Spleen (tissue), 11 donors: ENCODE measurements around the gene TRABD. TPM values are rescaled to one million over a fixed set of nuclear protein-coding genes. Genes with fewer than 3 reads are reported as not detected.
A peak's percentile ranks its signal among the peaks of the same experiment; 100 is the strongest.

Experiments used
- DNase-seq: peaks from one replicate; pipeline ENCODE4 v3.0.0-alpha.2; 2020
- H3K27ac ChIP-seq, 8 donors: fragments of 200-600 bp; sonication (generic) in 7 of 8; 1 replicate in 4 of 8; 2 replicates in 4 of 8; pipeline versions ENCODE4 v1.5.0 to v1.8.0; 2016 to 2021; ENCODE audit warnings: inconsistent platforms in 4 of 8, mild to moderate bottlenecking in 4 of 8, moderate library complexity in 1 of 8
- H3K27me3 ChIP-seq, 7 donors: fragments of 200-600 bp; sonication (generic) in 6 of 7; replicated peaks in 1 of 7; 1 replicate in 4 of 7; 2 replicates in 3 of 7; pipeline versions ENCODE4 v1.5.0 to v1.8.0; 2016 to 2021; ENCODE audit warnings: inconsistent platforms in 3 of 7, mild to moderate bottlenecking in 1 of 7
- H3K36me3 ChIP-seq, 6 donors: fragments of 200-600 bp; sonication (generic) in 5 of 6; 1 replicate in 4 of 6; 2 replicates in 2 of 6; pipeline versions ENCODE4 v1.5.0 to v1.8.0; 2016 to 2021; ENCODE audit warnings: inconsistent platforms in 2 of 6
- H3K4me1 ChIP-seq, 6 donors: fragments of 200-600 bp; sonication (generic) in 5 of 6; 1 replicate in 3 of 6; 2 replicates in 3 of 6; pipeline versions ENCODE4 v1.5.0 to v1.8.0; 2016 to 2021; ENCODE audit warnings: inconsistent platforms in 3 of 6
- H3K4me3 ChIP-seq, 8 donors: fragments of 200-600 bp; sonication (generic) in 7 of 8; 1 replicate in 4 of 8; 2 replicates in 4 of 8; pipeline versions ENCODE4 v1.5.0 to v1.8.0; 2016 to 2021; ENCODE audit warnings: inconsistent platforms in 4 of 8, mild to moderate bottlenecking in 4 of 8, moderate library complexity in 2 of 8
- H3K9me3 ChIP-seq, 8 donors: fragments of 200-600 bp; sonication (generic) in 7 of 8; 1 replicate in 4 of 8; 2 replicates in 4 of 8; pipeline versions ENCODE4 v1.5.0 to v1.8.0; 2016 to 2021; ENCODE audit warnings: inconsistent platforms in 4 of 8
- CTCF ChIP-seq, 11 experiments: fragments of 200-600 bp in 7 of 11; fragments of 450-650 bp in 4 of 11; sonication (generic) in 4 of 11; IDR thresholded peaks in 8 of 11; conservative IDR thresholded peaks in 3 of 11; 1 replicate in 7 of 11; 2 replicates in 4 of 11; pipeline versions ENCODE4 v1.4.0 to v1.8.0; 2016 to 2021; ENCODE audit warnings: antibody characterized with exemption in 11 of 11, inconsistent platforms in 4 of 11, mild to moderate bottlenecking in 1 of 11
- POLR2A ChIP-seq, 3 donors: fragments of 450-650 bp; IDR thresholded peaks; one replicate each; pipeline ENCODE4 v1.5.1; 2017; ENCODE audit warnings: antibody characterized with exemption in 3 of 3, mild to moderate bottlenecking in 1 of 3
- POLR2AphosphoS5 ChIP-seq, 3 donors: sonication (generic); formaldehyde crosslinking; IDR thresholded peaks; one replicate each; pipeline ENCODE4 v1.5.1; 2017; ENCODE audit warnings: antibody characterized with exemption in 3 of 3
- WGBS, 5 donors: extraction: QIAGEN DNeasy Blood & Tissue Kit in 3 of 5; methylation state at CpG; one replicate each; pipeline versions ENCODE4 v1.1.5 to v1.1.7; 2013 to 2018; 5-methylcytosine and 5-hydroxymethylcytosine counted together
- intact Hi-C: fragments of 100-400 bp; cut with DNase I; formaldehyde crosslinking; loops from one replicate; pipeline ENCODE4 v1.15.0; 2023; ENCODE audit warnings: low total_unique reads
- polyA plus RNA-seq, 3 donors: library from polyadenylated mRNA; stranded (reverse); fragments of 200-250 nt; gene quantifications; one replicate each; pipeline ENCODE4 v1.2.1, GENCODE V29; 2013
- total RNA-seq, 7 donors: library from RNA; depleted of rRNA in 3 of 7; stranded (reverse); fragments of >200 nt in 3 of 7; fragmentation: NEBNext Ultra II Directional in 4 of 7; extraction: Animal tissue kit (Norgen Biotek cat#: 25700) in 4 of 7; gene quantifications; one replicate each; pipeline versions ENCODE4 v1.1.0 to v1.2.1, GENCODE V29; 2016 to 2021
- donor health status: healthy with polysubstance abuse.
- donor health status: DM: no; HTN: no; CAD: no; lungs with moderate emphysema.
- donor health status: DM: no; HTN: no; CAD: no.
- donor health status: Bipolar disorder and iron deficiency.
- donor health status: healthy.
- donor health status: DM: no; HTN: no; CAD: no.
- donor health status: DM: yes; HTN: yes; CAD: no.

The TRABD gene
- total and polyA plus RNA-seq, 10 donors: 43.3 to 85.8 (median 60.0) TPM

DNA sequence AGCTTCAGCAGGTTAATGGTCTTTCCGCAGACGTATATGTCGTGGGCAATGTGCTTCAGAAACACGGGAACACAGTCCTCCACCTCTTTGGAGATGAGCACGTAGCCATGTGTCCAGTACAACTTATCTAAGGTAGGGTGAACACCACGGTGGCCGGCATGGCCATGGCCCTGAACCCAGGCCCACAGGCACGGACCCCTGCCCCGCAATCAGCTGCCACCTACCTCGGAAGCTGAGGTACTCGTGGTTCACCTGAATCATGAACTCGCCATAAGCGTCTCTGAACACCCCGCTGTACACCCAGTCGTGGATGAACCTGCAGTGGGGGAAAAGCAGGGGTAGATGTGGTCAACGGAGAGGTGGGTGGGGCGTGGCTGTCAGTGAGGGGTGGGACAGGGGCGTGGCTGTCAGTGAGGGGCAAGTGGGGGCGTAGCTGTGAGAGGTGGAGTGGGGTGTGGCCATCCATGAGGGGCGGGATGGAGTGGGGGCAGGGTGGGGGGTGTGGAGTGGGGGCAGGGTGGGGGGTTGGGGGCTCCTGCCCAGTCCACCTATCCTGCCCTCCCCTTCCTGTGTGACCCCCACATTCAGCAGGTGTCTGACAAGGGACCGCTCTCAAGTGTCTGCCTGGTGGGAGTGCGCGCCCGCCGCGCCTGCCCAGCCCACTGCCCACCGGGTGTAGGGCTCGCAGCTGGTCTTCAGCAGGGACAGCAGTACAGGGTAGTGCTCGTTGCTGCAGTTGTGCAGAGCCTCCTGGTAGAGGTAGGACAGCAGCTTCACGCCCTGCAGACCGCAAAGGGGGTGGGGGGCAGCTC, 40.6 kb downstream of the TRABD start:
- no peaks in the 10 kb centered on the region for H3K9me3 ChIP-seq
- H3K36me3 ChIP-seq: peaks cover 7 to 100% (median 74%) of the 10 kb centered on the region in 6 donors
- H3K27me3 ChIP-seq: no peaks in the 10 kb centered on the region
- H3K4me1 ChIP-seq: no peaks in the 10 kb centered on the region
- peak in 1 of 3 donors; percentile 5 for TF ChIP-seq POLR2AphosphoS5 (IDR thresholded peaks at IDR 0.05)
- TF ChIP-seq CTCF (IDR thresholded peaks at IDR 0.05 in 8 of 11, conservative IDR thresholded peaks at IDR 0.05 in 3 of 11): no peak
- 92 to 96% (median 93%) methylated on average over 28 to 31 of the region's 31 CpGs for WGBS, 5 donors
- DNase-seq: no peak
- H3K27ac ChIP-seq: no peak overlapping the region
- no peak overlapping the region for H3K4me3 ChIP-seq
- intact Hi-C loops: no loop called here

GRCh38 chr22:50226875-50227165, 41.1 kb downstream of the TRABD start:
- Histone ChIP-seq H3K4me3 (no peak overlapping the region), H3K27me3 (no peaks in the 10 kb centered on the region), H3K27ac (no peak overlapping the region), H3K36me3 (peaks cover 7 to 100% (median 70%) of the 10 kb centered on the region in 6 donors), H3K4me1 (no peaks in the 10 kb centered on the region), H3K9me3 (no peaks in the 10 kb centered on the region)
- TF ChIP-seq POLR2AphosphoS5 (IDR thresholded peaks at IDR 0.05): peak in 1 of 3 donors; percentile 9
- TF ChIP-seq CTCF (IDR thresholded peaks at IDR 0.05 in 8 of 11, conservative IDR thresholded peaks at IDR 0.05 in 3 of 11): no peak
- 85 to 100% (median 89%) methylated on average over 1 to 18 of the region's 18 CpGs for WGBS, 5 donors
- DNase-seq: no peak
- intact Hi-C loops: no loop called here

GRCh38 chr22:50227579-50228215, 42.0 kb downstream of the TRABD start:
- DNase-seq: no peak
- Histone ChIP-seq H3K36me3 (peaks cover 7 to 100% (median 70%) of the 10 kb centered on the region in 6 donors), H3K4me3 (no peak overlapping the region), H3K27me3 (no peaks in the 10 kb centered on the region), H3K4me1 (no peaks in the 10 kb centered on the region), H3K9me3 (no peaks in the 10 kb centered on the region), H3K27ac (no peak overlapping the region)
- no peak for TF ChIP-seq POLR2A (IDR thresholded peaks at IDR 0.05)
- no peak for TF ChIP-seq POLR2AphosphoS5 (IDR thresholded peaks at IDR 0.05)
- TF ChIP-seq CTCF (IDR thresholded peaks at IDR 0.05 in 8 of 11, conservative IDR thresholded peaks at IDR 0.05 in 3 of 11): no peak
- WGBS, 5 donors: 91 to 99% (median 94%) methylated on average over 16 to 25 of the region's 25 CpGs
- intact Hi-C loops: no loop called here

GRCh38 chr22:50228366-50228765, 42.7 kb downstream of the TRABD start:
- intact Hi-C loops: no loop called here
- peaks cover 7 to 100% (median 70%) of the 10 kb centered on the region in 6 donors for H3K36me3 ChIP-seq

More at GRCh38 chr22:50228366-50228765, 42.7 kb downstream of the TRABD start:
- Histone ChIP-seq H3K4me3 (no peak overlapping the region), H3K4me1 (no peaks in the 10 kb centered on the region), H3K9me3 (no peaks in the 10 kb centered on the region), H3K27me3 (no peaks in the 10 kb centered on the region), H3K27ac (no peak overlapping the region)
- TF ChIP-seq POLR2AphosphoS5 (IDR thresholded peaks at IDR 0.05) (no peak), POLR2A (IDR thresholded peaks at IDR 0.05) (no peak), CTCF (IDR thresholded peaks at IDR 0.05 in 8 of 11, conservative IDR thresholded peaks at IDR 0.05 in 3 of 11) (no peak)
- 92 to 99% (median 96%) methylated on average over 7 to 9 of the region's 9 CpGs for WGBS, 5 donors
- DNase-seq: no peak
